Endothelial cell of umbilical vein (primary cell): Measurements from ENCODE around the gene TOX2. TPM values are rescaled to one million over a fixed set of nuclear protein-coding genes. Genes with fewer than 3 reads are reported as not detected.

Experiments
- BruUV-seq: library from RNA; stranded (reverse); fragments of 400-500 nt; replicated peaks from 2 replicates; lab custom pipeline; 2021; lab: Mats Ljungman, UMichigan
- CTCF ChIA-PET: fragments of 300-600, 350-600 bp; sonication (Branson Sonifier 250); formaldehyde crosslinking; loops from one replicate; lab custom pipeline; 2021; ENCODE audit warnings: antibody characterized with exemption, inconsistent platforms; lab: Charles Lee
- POLR2A ChIA-PET: fragments of 300-600, 350-600 bp; sonication (Branson Sonifier 250); formaldehyde crosslinking; loops from one replicate; lab custom pipeline; 2021; ENCODE audit warnings: antibody characterized with exemption, inconsistent platforms; lab: Charles Lee
- DNase-seq: peaks from one replicate; pipeline ENCODE4 v3.0.0-alpha.2; 2011; ENCODE audit warnings: low read depth, low spot score
- FAIRE-seq: peaks from 2 replicates; lab custom pipeline; 2011; peaks lifted over from hg19 to GRCh38; lab: Jason Lieb, UNC
- H2AFZ ChIP-seq: 2 replicates; pipeline ENCODE4 v1.6.0; 2012; ENCODE audit warnings: low read depth, low read length, control low read depth, inconsistent platforms
- H3K27ac ChIP-seq: 2 replicates; pipeline ENCODE4 v1.5.1; 2011; ENCODE audit warnings: low read depth, mild to moderate bottlenecking, control low read depth, low read length, moderate library complexity; ENCODE audit not compliant: insufficient read depth
- H3K27me3 ChIP-seq, 2 experiments: 2 replicates each; pipeline versions ENCODE4 v1.6.0 to v1.6.1; 2011; ENCODE audit warnings: low read length in 2 of 2, mixed read lengths in 1 of 2; ENCODE audit not compliant: control insufficient read depth in 2 of 2, insufficient read depth in 2 of 2
- H3K36me3 ChIP-seq, 2 experiments: 2 replicates in 1 of 2; 3 replicates in 1 of 2; pipeline ENCODE4 v1.5.1; 2011; ENCODE audit warnings: low read length in 2 of 2, mild to moderate bottlenecking in 1 of 2, moderate library complexity in 1 of 2; ENCODE audit not compliant: control insufficient read depth in 2 of 2, insufficient read depth in 2 of 2; ENCODE audit errors: extremely low read depth in 1 of 2
- H3K4me1 ChIP-seq: 3 replicates; pipeline ENCODE4 v1.5.1; 2011; ENCODE audit warnings: mild to moderate bottlenecking, low read length; ENCODE audit not compliant: control insufficient read depth, insufficient read depth; ENCODE audit errors: extremely low read depth
- H3K4me2 ChIP-seq: 2 replicates; pipeline ENCODE4 v1.6.1; 2011; ENCODE audit warnings: low read length, control low read depth, mixed read lengths; ENCODE audit not compliant: insufficient read depth
- H3K4me3 ChIP-seq, 3 experiments: fragments of 200-600 bp in 1 of 3; sonication (generic), shearing (Covaris generic) in 1 of 3; replicated peaks in 1 of 3; 2 replicates each; pipeline ENCODE4 v1.5.1; 2011 to 2016; ENCODE audit warnings: control low read depth in 3 of 3, low read length in 3 of 3, mild to moderate bottlenecking in 2 of 3, inconsistent platforms in 1 of 3, low read depth in 1 of 3, moderate library complexity in 1 of 3; ENCODE audit not compliant: insufficient read depth in 1 of 3
- H3K79me2 ChIP-seq: 2 replicates; pipeline ENCODE4 v1.6.0; 2012; ENCODE audit warnings: low read length, inconsistent platforms; ENCODE audit not compliant: control insufficient read depth, insufficient read depth
- H3K9ac ChIP-seq: replicated peaks from 2 replicates; pipeline ENCODE3; 2011; ENCODE audit warnings: low read length, control low read depth; ENCODE audit not compliant: insufficient read depth; ENCODE audit errors: extremely low read depth
- H3K9me1 ChIP-seq: replicated peaks from 3 replicates; pipeline ENCODE4 v1.6.0; 2011; ENCODE audit warnings: mild to moderate bottlenecking, low read length; ENCODE audit not compliant: control insufficient read depth, insufficient read depth; ENCODE audit errors: extremely low read depth
- H3K9me3 ChIP-seq: replicated peaks from 2 replicates; pipeline ENCODE4 v1.5.1; 2012; ENCODE audit warnings: low read length, inconsistent platforms; ENCODE audit not compliant: control insufficient read depth, insufficient read depth
- H4K20me1 ChIP-seq: replicated peaks from 2 replicates; pipeline ENCODE3; 2011; ENCODE audit warnings: mild to moderate bottlenecking, low read length; ENCODE audit not compliant: control insufficient read depth, insufficient read depth; ENCODE audit errors: extremely low read depth
- FOS ChIP-seq: IDR thresholded peaks from 2 replicates; pipeline ENCODE4 v1.6.1; 2011; ENCODE audit warnings: mild to moderate bottlenecking, low read length, moderate library complexity, borderline replicate concordance; ENCODE audit not compliant: insufficient read depth
- GATA2 ChIP-seq: IDR thresholded peaks from 2 replicates; pipeline ENCODE4 v1.7.0; 2011; ENCODE audit warnings: low read depth, mild to moderate bottlenecking, moderate library complexity, mixed read lengths, low read length; ENCODE audit not compliant: insufficient read length, insufficient read depth
- POLR2A ChIP-seq: IDR thresholded peaks from 2 replicates; pipeline ENCODE4 v1.6.1; 2012; ENCODE audit warnings: low read depth, mild to moderate bottlenecking, control low read depth, low read length
- POLR2AphosphoS5 ChIP-seq: IDR thresholded peaks from 2 replicates; pipeline ENCODE4 v1.6.1; 2012; ENCODE audit warnings: low read depth, mild to moderate bottlenecking, control low read depth, low read length, moderate library complexity; ENCODE audit not compliant: insufficient read depth
- dilution Hi-C: fragments of 300-500 bp; cut with MboI; formaldehyde crosslinking; loops from one replicate; pipeline ENCODE4 v1.15.0; 2019; ENCODE audit warnings: low sequenced_read_pairs; ENCODE audit not compliant: extremely low pct_ligation_motif_present
- intact Hi-C: fragments of 100-400 bp; cut with micrococcal nuclease; formaldehyde crosslinking; loops from one replicate; pipeline ENCODE4 v1.10.0; 2022
- polyA plus RNA-seq, 4 experiments: library from polyadenylated mRNA; depleted of rRNA in 3 of 4; stranded (reverse) in 3 of 4; unstranded in 1 of 4; fragments of >200 nt; gene quantifications; 2 replicates each; pipeline versions ENCODE4 v1.2.1 to v1.2.3, GENCODE V29; 2011 to 2012; ENCODE audit warnings: missing spikeins in 1 of 4
- total RNA-seq: library from RNA; stranded (reverse); gene quantifications from 2 replicates; pipeline ENCODE4 v1.2.3, GENCODE V29; 2021
- TF ChIP-seq, protein P1 (sequence below), 2 donors: IDR thresholded peaks; 1 replicate in 1 of 2; 2 replicates in 1 of 2; pipeline ENCODE4 v1.5.1; 2011; ENCODE audit warnings: low read length in 2 of 2, mild to moderate bottlenecking in 2 of 2, moderate library complexity in 2 of 2, control low read depth in 1 of 2, inconsistent platforms in 1 of 2, low read depth in 1 of 2; ENCODE audit not compliant: insufficient read depth in 1 of 2; ENCODE audit errors: extremely low read depth in 1 of 2
- TF ChIP-seq, protein P2 (sequence below): IDR thresholded peaks from 2 replicates; pipeline ENCODE4 v1.6.1; 2011; ENCODE audit not compliant: insufficient read depth, insufficient read length

Gene TOX2
- total and polyA plus RNA-seq, 2 donors (not counting 3 experiments of a cell fraction or from before 2014, with no cell fraction given), result 7.0 to 18.6 TPM

DNA sequence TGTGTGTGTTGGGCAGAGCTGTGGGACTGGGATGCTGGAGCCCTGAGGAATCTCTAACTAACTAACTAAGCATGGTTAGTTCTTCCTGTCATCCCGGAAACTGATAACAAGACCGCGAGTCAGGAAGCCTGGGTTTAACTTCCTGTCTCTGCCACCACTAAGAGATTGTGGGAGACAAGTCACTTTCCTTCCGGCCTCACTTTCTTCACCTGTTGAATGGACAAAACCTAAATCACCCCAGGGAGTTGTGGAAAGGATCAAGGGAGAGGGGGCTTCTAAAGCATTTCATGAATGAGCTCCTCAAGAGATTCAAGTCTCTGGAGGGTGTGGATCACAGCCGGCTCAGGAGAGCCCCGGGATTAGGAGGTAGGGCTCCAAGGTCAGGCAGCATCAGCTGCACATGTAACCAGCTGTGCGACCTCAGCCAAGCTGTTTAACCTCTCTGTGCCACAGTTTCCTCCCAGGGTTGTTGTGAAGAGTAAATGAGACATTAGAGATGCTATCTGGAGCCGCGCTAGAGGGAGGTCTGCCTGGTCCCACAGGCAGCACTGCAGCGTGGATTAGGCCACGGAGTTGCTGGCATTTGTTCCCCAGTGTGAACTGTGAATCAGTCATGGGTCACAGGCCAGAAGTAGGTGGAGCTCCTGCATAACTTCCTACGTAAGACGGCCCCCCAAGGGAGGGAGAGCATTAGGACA is 105.1 kb downstream of the TOX2 start:
- intact Hi-C loops, result loop anchor here (2.0 to 5.0 kb wide), 3 partner anchors 35 to 175 kb away; no protein-coding TSS in a partner anchor
- POLR2A ChIA-PET, result no interaction called here
- no peak overlapping the region for H3K27ac ChIP-seq
- H3K27me3 ChIP-seq, result no peaks in the 10 kb centered on the region
- peak overlapping the region; percentile 47 for H3K4me2 ChIP-seq
- peak; percentile 86 for FAIRE-seq
- no peaks in the 10 kb centered on the region for H4K20me1 ChIP-seq
- H3K9me1 ChIP-seq, result no peaks in the 10 kb centered on the region
- H3K4me1 ChIP-seq, result peaks cover 39% of the 10 kb centered on the region
- CTCF ChIA-PET, result interaction anchor here (0.9 to 3.0 kb wide), 4 partner anchors 23 to 109 kb away, joined by 3 to 15 read pairs (median 4); no protein-coding TSS in a partner anchor
- H2AFZ ChIP-seq, result no peak overlapping the region
- BruUV-seq, result no TSS peak
- DNase-seq, result peak; percentile 33
- H3K4me3 ChIP-seq, result no peak overlapping the region
- dilution Hi-C loops, result no loop called here
- no peaks in the 10 kb centered on the region for H3K9me3 ChIP-seq
- H3K79me2 ChIP-seq, result no peaks in the 10 kb centered on the region
- TF ChIP-seq POLR2AphosphoS5 (peak; percentile 63), POLR2A (no peak), GATA2 (peak; percentile 91), FOS (peak; percentile 15)
- TF ChIP-seq, protein P1, sequence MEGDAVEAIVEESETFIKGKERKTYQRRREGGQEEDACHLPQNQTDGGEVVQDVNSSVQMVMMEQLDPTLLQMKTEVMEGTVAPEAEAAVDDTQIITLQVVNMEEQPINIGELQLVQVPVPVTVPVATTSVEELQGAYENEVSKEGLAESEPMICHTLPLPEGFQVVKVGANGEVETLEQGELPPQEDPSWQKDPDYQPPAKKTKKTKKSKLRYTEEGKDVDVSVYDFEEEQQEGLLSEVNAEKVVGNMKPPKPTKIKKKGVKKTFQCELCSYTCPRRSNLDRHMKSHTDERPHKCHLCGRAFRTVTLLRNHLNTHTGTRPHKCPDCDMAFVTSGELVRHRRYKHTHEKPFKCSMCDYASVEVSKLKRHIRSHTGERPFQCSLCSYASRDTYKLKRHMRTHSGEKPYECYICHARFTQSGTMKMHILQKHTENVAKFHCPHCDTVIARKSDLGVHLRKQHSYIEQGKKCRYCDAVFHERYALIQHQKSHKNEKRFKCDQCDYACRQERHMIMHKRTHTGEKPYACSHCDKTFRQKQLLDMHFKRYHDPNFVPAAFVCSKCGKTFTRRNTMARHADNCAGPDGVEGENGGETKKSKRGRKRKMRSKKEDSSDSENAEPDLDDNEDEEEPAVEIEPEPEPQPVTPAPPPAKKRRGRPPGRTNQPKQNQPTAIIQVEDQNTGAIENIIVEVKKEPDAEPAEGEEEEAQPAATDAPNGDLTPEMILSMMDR (IDR thresholded peaks at IDR 0.05; ENCODE audit: extremely low read depth in 1 of 2, insufficient read depth in 1 of 2, low read depth in 1 of 2, low read length in 2 of 2), result no peak
- TF ChIP-seq, protein P2, sequence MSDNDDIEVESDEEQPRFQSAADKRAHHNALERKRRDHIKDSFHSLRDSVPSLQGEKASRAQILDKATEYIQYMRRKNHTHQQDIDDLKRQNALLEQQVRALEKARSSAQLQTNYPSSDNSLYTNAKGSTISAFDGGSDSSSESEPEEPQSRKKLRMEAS, result no peak
- no peak overlapping the region for H3K9ac ChIP-seq
- H3K36me3 ChIP-seq, result no peaks in the 10 kb centered on the region
